ENCODE results near the gene SNW1.

DNA sequence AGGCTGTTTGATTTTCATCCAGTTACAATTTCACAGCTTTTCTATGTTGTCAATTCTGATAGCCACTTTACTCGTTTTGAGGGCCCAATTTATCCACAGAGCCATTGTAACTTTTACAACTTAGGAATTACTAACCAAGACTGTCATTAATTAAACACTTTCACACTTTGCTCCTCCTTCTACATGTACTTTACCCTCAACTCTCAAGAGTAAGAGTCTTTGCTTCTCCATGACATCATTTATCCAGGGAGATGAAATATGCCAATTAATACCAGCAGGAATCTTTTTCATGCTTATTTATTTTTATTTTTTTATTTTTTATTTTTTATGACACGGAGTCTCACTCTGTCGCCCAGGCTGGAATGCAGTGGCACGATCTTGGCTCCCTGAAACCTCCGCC, 39.5 kb downstream of the SNW1 start:
- TF ChIP-seq GATA2 (IDR thresholded peaks at IDR 0.05; ENCODE audit: low read depth, low read length) (no peak), GATA3 (IDR thresholded peaks at IDR 0.05; ENCODE audit: low read depth, low read length) (no peak)
